Astrocyte (in vitro differentiated cells and primary cell): ENCODE measurements around the gene PPA1. TPM values are rescaled to one million over a fixed set of nuclear protein-coding genes. Genes with fewer than 3 reads are reported as not detected.

Experiments
- DNase-seq: peaks from one replicate; pipeline ENCODE4 v3.0.0-alpha.2; 2010; ENCODE audit warnings: low read depth
- FAIRE-seq: peaks from 2 replicates; lab custom pipeline; 2011; peaks lifted over from hg19 to GRCh38; lab: Jason Lieb, UNC
- H2AFZ ChIP-seq: 2 replicates; pipeline ENCODE4 v1.6.0; 2012; ENCODE audit warnings: low read depth, low read length, inconsistent platforms
- H3K27ac ChIP-seq: 2 replicates; pipeline ENCODE4 v1.5.1; 2011; ENCODE audit warnings: low read depth, low read length, inconsistent platforms
- H3K27me3 ChIP-seq: 2 replicates; pipeline ENCODE4 v1.6.0; 2011; ENCODE audit warnings: low read length, inconsistent platforms; ENCODE audit not compliant: insufficient read depth
- H3K36me3 ChIP-seq: 2 replicates; pipeline ENCODE4 v1.5.1; 2011; ENCODE audit warnings: low read length, inconsistent platforms; ENCODE audit not compliant: insufficient read depth
- H3K4me1 ChIP-seq: 2 replicates; pipeline ENCODE4 v1.5.1; 2011; ENCODE audit warnings: low read length, inconsistent platforms; ENCODE audit not compliant: insufficient read depth
- H3K4me2 ChIP-seq: 2 replicates; pipeline ENCODE4 v1.6.0; 2012; ENCODE audit warnings: low read length, inconsistent platforms
- H3K4me3 ChIP-seq: 2 replicates; pipeline ENCODE4 v1.5.1; 2011; ENCODE audit warnings: low read depth, mild to moderate bottlenecking, low read length, inconsistent platforms; ENCODE audit not compliant: insufficient read depth
- H3K79me2 ChIP-seq: 2 replicates; pipeline ENCODE4 v1.6.0; 2012; ENCODE audit warnings: mild to moderate bottlenecking, low read length, inconsistent platforms; ENCODE audit not compliant: insufficient read depth
- H3K9ac ChIP-seq: 2 replicates; pipeline ENCODE4 v1.6.0; 2012; ENCODE audit warnings: mild to moderate bottlenecking, low read length, inconsistent platforms
- H3K9me3 ChIP-seq: 2 replicates; pipeline ENCODE4 v1.5.1; 2012; ENCODE audit warnings: low read depth, mild to moderate bottlenecking, low read length, inconsistent platforms; ENCODE audit not compliant: insufficient read depth
- H4K20me1 ChIP-seq: 2 replicates; pipeline ENCODE4 v1.6.0; 2012; ENCODE audit warnings: low read length, inconsistent platforms; ENCODE audit not compliant: insufficient read depth
- H3K27ac Mint-ChIP-seq: one replicate; pipeline ENCODE4 v1.8.0; 2021; ENCODE audit warnings: mild to moderate bottlenecking, mixed read lengths; ENCODE audit not compliant: unreplicated experiment
- H3K27me3 Mint-ChIP-seq: one replicate; pipeline ENCODE4 v1.8.0; 2021; ENCODE audit warnings: low read depth, mixed read lengths; ENCODE audit not compliant: unreplicated experiment
- H3K36me3 Mint-ChIP-seq: one replicate; pipeline ENCODE4 v1.8.0; 2021; ENCODE audit warnings: low read depth, mixed read lengths; ENCODE audit not compliant: unreplicated experiment
- H3K4me1 Mint-ChIP-seq: one replicate; pipeline ENCODE4 v1.8.0; 2021; ENCODE audit warnings: low read depth, mixed read lengths; ENCODE audit not compliant: unreplicated experiment
- H3K4me3 Mint-ChIP-seq: one replicate; pipeline ENCODE4 v1.8.0; 2021; ENCODE audit warnings: mild to moderate bottlenecking, moderate library complexity, mixed read lengths; ENCODE audit not compliant: unreplicated experiment
- H3K9me3 Mint-ChIP-seq: one replicate; pipeline ENCODE4 v1.8.0; 2021; ENCODE audit warnings: mild to moderate bottlenecking, mixed read lengths; ENCODE audit not compliant: unreplicated experiment
- CTCF ChIP-seq: IDR thresholded peaks from 2 replicates; pipeline ENCODE4 v1.5.1; 2011; ENCODE audit warnings: low read depth, mild to moderate bottlenecking, inconsistent platforms, low read length, moderate library complexity; ENCODE audit not compliant: insufficient read depth
- EZH2 ChIP-seq: IDR thresholded peaks from 2 replicates; pipeline ENCODE4 v1.6.1; 2012; ENCODE audit warnings: mild to moderate bottlenecking, low read length, inconsistent platforms; ENCODE audit not compliant: insufficient read depth
- total RNA-seq: library from RNA; stranded (reverse); gene quantifications from 2 replicates; pipeline ENCODE4 v1.2.1, GENCODE V29; 2021

The PPA1 gene
- total RNA-seq, 1 donor from 2014 or later: 108 TPM

- H3K36me3 Mint-ChIP-seq: no peaks in the 10 kb centered on the region
- Histone ChIP-seq H3K36me3 (no peaks in the 10 kb centered on the region), H3K27me3 (no peaks in the 10 kb centered on the region), H3K4me1 (no peaks in the 10 kb centered on the region), H3K9me3 (no peaks in the 10 kb centered on the region), H3K9ac (no peak overlapping the region), H3K27ac (no peak overlapping the region), H3K4me2 (peak overlapping the region; percentile 40), H2AFZ (no peak overlapping the region), H3K4me3 (no peak overlapping the region), H4K20me1 (no peaks in the 10 kb centered on the region), H3K79me2 (no peaks in the 10 kb centered on the region)
- TF ChIP-seq EZH2 (no peak), CTCF (peak; percentile 48)
- H3K4me1 Mint-ChIP-seq: peaks cover 2% of the 10 kb centered on the region
- no peak for FAIRE-seq
- no peak overlapping the region for H3K27ac Mint-ChIP-seq
- H3K4me3 Mint-ChIP-seq: no peak overlapping the region
- DNase-seq: no peak
- H3K9me3 Mint-ChIP-seq: peaks cover 3% of the 10 kb centered on the region
- H3K27me3 Mint-ChIP-seq: peaks cover 12% of the 10 kb centered on the region
Measured at GRCh38 chr10:70272925-70273316, 39.7 kb upstream of the PPA1 start.

GRCh38 chr10:70271996-70272924, 39.0 kb upstream of the PPA1 start:
- H2AFZ ChIP-seq: no peak overlapping the region
- no peaks in the 10 kb centered on the region for H3K27me3 ChIP-seq
- no peak overlapping the region for H3K9ac ChIP-seq
- H3K9me3 ChIP-seq: no peaks in the 10 kb centered on the region
- Mint-ChIP-seq H3K4me1 (peaks cover 6% of the 10 kb centered on the region), H3K4me3 (no peak overlapping the region), H3K9me3 (peaks cover 3% of the 10 kb centered on the region), H3K36me3 (no peaks in the 10 kb centered on the region), H3K27ac (no peak overlapping the region), H3K27me3 (peaks cover 14% of the 10 kb centered on the region)
- no peaks in the 10 kb centered on the region for H3K79me2 ChIP-seq
- DNase-seq (no peak), FAIRE-seq (no peak)
- H4K20me1 ChIP-seq: no peaks in the 10 kb centered on the region
- no peak for TF ChIP-seq EZH2
- TF ChIP-seq CTCF: no peak
- no peak overlapping the region for H3K4me3 ChIP-seq
- H3K27ac ChIP-seq: no peak overlapping the region
- H3K4me1 ChIP-seq: peaks cover 6% of the 10 kb centered on the region
- H3K36me3 ChIP-seq: no peaks in the 10 kb centered on the region
- H3K4me2 ChIP-seq: no peak overlapping the region

- Histone ChIP-seq H3K9me3 (no peaks in the 10 kb centered on the region), H3K4me2 (no peak overlapping the region), H3K27ac (no peak overlapping the region), H4K20me1 (no peaks in the 10 kb centered on the region), H3K9ac (no peak overlapping the region), H2AFZ (no peak overlapping the region), H3K4me3 (no peak overlapping the region), H3K79me2 (no peaks in the 10 kb centered on the region), H3K27me3 (no peaks in the 10 kb centered on the region), H3K36me3 (no peaks in the 10 kb centered on the region), H3K4me1 (peaks cover 12% of the 10 kb centered on the region)
- DNase-seq (no peak), FAIRE-seq (no peak)
- Mint-ChIP-seq H3K27ac (no peak overlapping the region), H3K27me3 (peaks cover 13% of the 10 kb centered on the region), H3K9me3 (peaks cover 2% of the 10 kb centered on the region), H3K4me3 (no peak overlapping the region), H3K36me3 (no peaks in the 10 kb centered on the region), H3K4me1 (peaks cover 13% of the 10 kb centered on the region)
- TF ChIP-seq EZH2 (no peak), CTCF (no peak)
Measured at GRCh38 chr10:70270952-70271351, 37.7 kb upstream of the PPA1 start.
